Neural cell (in vitro differentiated cells): Measurements from ENCODE around the gene ANKRD2. TPM values are rescaled to one million over a fixed set of nuclear protein-coding genes. Genes with fewer than 3 reads are reported as not detected.

Experiments
- H2AFZ ChIP-seq: fragments of 200-600, 300-800 bp; sonication (generic), shearing (Covaris generic); 2 replicates; pipeline ENCODE4 v1.6.0; 2014; ENCODE audit warnings: low read depth, mild to moderate bottlenecking, antibody characterized with exemption, low read length, moderate library complexity
- H3F3A ChIP-seq: fragments of 200-600 bp; shearing (Covaris generic); 2 replicates; pipeline ENCODE4 v1.6.1; 2016; ENCODE audit warnings: mild to moderate bottlenecking, moderate library complexity, mixed read lengths, antibody characterized with exemption, low read length; ENCODE audit not compliant: insufficient read depth, poor library complexity, severe bottlenecking
- H3K27ac ChIP-seq: fragments of 200-600, 300-800 bp; sonication (generic), shearing (Covaris generic); 2 replicates; pipeline ENCODE4 v1.5.1; 2014; ENCODE audit warnings: mild to moderate bottlenecking, low read length, moderate library complexity
- H3K27me3 ChIP-seq: fragments of 300-800, 200-600 bp; sonication (generic), shearing (Covaris generic); 2 replicates; pipeline ENCODE4 v1.6.0; 2014; ENCODE audit warnings: mild to moderate bottlenecking, low read depth, low read length, moderate library complexity; ENCODE audit not compliant: insufficient read depth
- H3K36me3 ChIP-seq: fragments of 300-800, 200-600 bp; sonication (generic), shearing (Covaris generic); 2 replicates; pipeline ENCODE4 v1.5.1; 2014; ENCODE audit warnings: mild to moderate bottlenecking, antibody characterized with exemption, low read length, moderate library complexity; ENCODE audit not compliant: insufficient read depth
- H3K4me2 ChIP-seq: fragments of 300-800, 200-600 bp; sonication (generic), shearing (Covaris generic); 2 replicates; pipeline ENCODE4 v1.6.0; 2014; ENCODE audit warnings: mild to moderate bottlenecking, low read length
- H3K4me3 ChIP-seq: fragments of 300-800, 200-600 bp; sonication (generic), shearing (Covaris generic); 2 replicates; pipeline ENCODE4 v1.5.1; 2014; ENCODE audit warnings: mild to moderate bottlenecking, low read length, moderate library complexity
- H3K79me2 ChIP-seq: fragments of 200-600 bp; shearing (Covaris generic); replicated peaks from 2 replicates; pipeline ENCODE4 v1.6.0; 2014; ENCODE audit warnings: mild to moderate bottlenecking, low read length, moderate library complexity; ENCODE audit not compliant: insufficient read depth
- H3K9ac ChIP-seq: fragments of 300-800, 200-600 bp; sonication (generic), shearing (Covaris generic); 2 replicates; pipeline ENCODE4 v1.6.1; 2016; ENCODE audit warnings: mild to moderate bottlenecking, low read length, mixed read lengths
- H3K9me2 ChIP-seq: fragments of 200-600 bp; shearing (Covaris generic); 2 replicates; pipeline ENCODE4 v1.6.1; 2016; ENCODE audit warnings: mild to moderate bottlenecking, low read length, mixed read lengths; ENCODE audit not compliant: insufficient read depth
- H3K9me3 ChIP-seq: fragments of 200-600, 300-800 bp; sonication (generic), shearing (Covaris generic); 2 replicates; pipeline ENCODE4 v1.6.1; 2016; ENCODE audit warnings: mild to moderate bottlenecking, mixed run types, low read length, moderate library complexity, mixed read lengths
- H4K20me1 ChIP-seq: fragments of 200-600 bp; shearing (Covaris generic); 2 replicates; pipeline ENCODE4 v1.6.1; 2016; ENCODE audit warnings: mild to moderate bottlenecking, mixed run types; ENCODE audit not compliant: insufficient read depth
- EP300 ChIP-seq: fragments of 450-650 bp; conservative IDR thresholded peaks from 2 replicates; pipeline ENCODE4 v1.6.1; 2014; ENCODE audit warnings: antibody characterized with exemption, mild to moderate bottlenecking, moderate library complexity; ENCODE audit not compliant: poor library complexity, severe bottlenecking
- EZH2 ChIP-seq: fragments of 200-600, 300-800 bp; shearing (Covaris generic), sonication (generic); IDR thresholded peaks from 2 replicates; pipeline ENCODE4 v1.6.1; 2014; ENCODE audit warnings: antibody characterized with exemption, low read length, borderline replicate concordance, mild to moderate bottlenecking; ENCODE audit not compliant: insufficient read depth, poor library complexity, severe bottlenecking
- MXI1 ChIP-seq: fragments of 450-650 bp; conservative IDR thresholded peaks from 2 replicates; pipeline ENCODE4 v1.6.1; 2014; ENCODE audit warnings: antibody characterized with exemption, mild to moderate bottlenecking; ENCODE audit not compliant: poor library complexity, severe bottlenecking
- POLR2AphosphoS5 ChIP-seq: IDR thresholded peaks from 2 replicates; pipeline ENCODE4 v1.6.1; 2012
- RAD21 ChIP-seq: fragments of 450-650 bp; conservative IDR thresholded peaks from 2 replicates; pipeline ENCODE4 v1.6.1; 2014; ENCODE audit warnings: antibody characterized with exemption, mild to moderate bottlenecking, moderate library complexity
- SMC3 ChIP-seq: fragments of 450-650 bp; conservative IDR thresholded peaks from 2 replicates; pipeline ENCODE4 v1.6.1; 2014; ENCODE audit warnings: antibody characterized with exemption, mild to moderate bottlenecking, moderate library complexity; ENCODE audit not compliant: poor library complexity
- TAF1 ChIP-seq: IDR thresholded peaks from 2 replicates; pipeline ENCODE4 v1.6.1; 2012; ENCODE audit warnings: low read depth
- polyA plus RNA-seq: library from polyadenylated mRNA; depleted of rRNA; stranded (reverse); fragments of >200 nt; gene quantifications from 2 replicates; pipeline ENCODE4 v1.2.3, GENCODE V29; 2014
- TF ChIP-seq, protein P1 (sequence below): fragments of 450-650 bp; IDR thresholded peaks from 2 replicates; pipeline ENCODE4 v1.5.1; 2014; ENCODE audit warnings: antibody characterized with exemption, mild to moderate bottlenecking, moderate library complexity; ENCODE audit not compliant: poor library complexity, severe bottlenecking
- TF ChIP-seq, protein P2 (sequence below): IDR thresholded peaks from 2 replicates; pipeline ENCODE4 v1.6.1; 2012; ENCODE audit warnings: borderline replicate concordance

Gene ANKRD2
- polyA plus RNA-seq, 1 donor from 2014 or later, result not detected

DNA sequence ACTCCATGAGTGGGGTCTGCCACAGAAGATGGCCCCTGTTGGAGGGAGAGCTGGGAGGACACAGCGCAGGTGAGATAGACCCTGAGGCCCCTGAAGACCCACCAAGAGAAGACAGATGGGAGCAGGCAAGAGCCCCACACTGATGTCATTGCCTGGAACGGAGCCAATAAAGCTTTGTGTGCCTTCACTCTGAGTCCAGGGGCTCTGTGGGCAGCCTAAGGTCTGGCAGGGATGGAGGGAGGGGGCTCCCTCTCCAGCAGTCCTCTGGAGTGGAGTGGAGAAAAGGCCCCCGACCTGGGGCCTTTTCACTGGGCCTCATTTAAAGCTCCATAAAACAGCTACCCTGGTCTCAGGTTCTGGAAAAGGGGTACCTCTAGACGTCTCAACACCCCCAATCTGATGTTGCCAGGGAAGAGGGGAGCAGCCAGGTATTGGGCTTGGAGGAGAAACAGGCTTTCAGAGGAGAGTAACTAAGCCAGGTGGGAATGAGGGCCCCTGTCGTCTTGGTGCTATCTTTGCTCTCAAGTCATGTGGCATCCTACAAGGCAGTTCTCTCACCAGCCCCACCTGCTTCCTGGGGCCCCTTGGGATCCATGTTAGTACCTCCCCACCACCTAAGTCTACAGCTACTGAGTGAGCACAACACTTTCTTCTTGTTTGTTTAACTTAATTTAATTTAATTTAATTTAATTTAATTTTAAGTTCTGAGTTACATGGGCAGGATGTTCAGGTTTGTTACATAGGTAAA, 18.3 kb downstream of the ANKRD2 start:
- Histone ChIP-seq H3K36me3 (no peaks in the 10 kb centered on the region), H3K27ac (no peak overlapping the region), H3K4me2 (no peak overlapping the region), H3K9me2 (no peaks in the 10 kb centered on the region), H3K4me3 (no peak overlapping the region), H3K27me3 (no peaks in the 10 kb centered on the region), H3K9ac (no peak overlapping the region), H4K20me1 (no peaks in the 10 kb centered on the region), H3K9me3 (no peaks in the 10 kb centered on the region), H3K79me2 (no peaks in the 10 kb centered on the region), H2AFZ (no peak overlapping the region), H3F3A (no peaks in the 10 kb centered on the region)
- TF ChIP-seq SMC3 (no peak), RAD21 (no peak), MXI1 (no peak), EZH2 (no peak), TAF1 (no peak), POLR2AphosphoS5 (no peak), EP300 (no peak)
- TF ChIP-seq, protein P1, sequence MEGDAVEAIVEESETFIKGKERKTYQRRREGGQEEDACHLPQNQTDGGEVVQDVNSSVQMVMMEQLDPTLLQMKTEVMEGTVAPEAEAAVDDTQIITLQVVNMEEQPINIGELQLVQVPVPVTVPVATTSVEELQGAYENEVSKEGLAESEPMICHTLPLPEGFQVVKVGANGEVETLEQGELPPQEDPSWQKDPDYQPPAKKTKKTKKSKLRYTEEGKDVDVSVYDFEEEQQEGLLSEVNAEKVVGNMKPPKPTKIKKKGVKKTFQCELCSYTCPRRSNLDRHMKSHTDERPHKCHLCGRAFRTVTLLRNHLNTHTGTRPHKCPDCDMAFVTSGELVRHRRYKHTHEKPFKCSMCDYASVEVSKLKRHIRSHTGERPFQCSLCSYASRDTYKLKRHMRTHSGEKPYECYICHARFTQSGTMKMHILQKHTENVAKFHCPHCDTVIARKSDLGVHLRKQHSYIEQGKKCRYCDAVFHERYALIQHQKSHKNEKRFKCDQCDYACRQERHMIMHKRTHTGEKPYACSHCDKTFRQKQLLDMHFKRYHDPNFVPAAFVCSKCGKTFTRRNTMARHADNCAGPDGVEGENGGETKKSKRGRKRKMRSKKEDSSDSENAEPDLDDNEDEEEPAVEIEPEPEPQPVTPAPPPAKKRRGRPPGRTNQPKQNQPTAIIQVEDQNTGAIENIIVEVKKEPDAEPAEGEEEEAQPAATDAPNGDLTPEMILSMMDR, result no peak
- TF ChIP-seq, protein P2, sequence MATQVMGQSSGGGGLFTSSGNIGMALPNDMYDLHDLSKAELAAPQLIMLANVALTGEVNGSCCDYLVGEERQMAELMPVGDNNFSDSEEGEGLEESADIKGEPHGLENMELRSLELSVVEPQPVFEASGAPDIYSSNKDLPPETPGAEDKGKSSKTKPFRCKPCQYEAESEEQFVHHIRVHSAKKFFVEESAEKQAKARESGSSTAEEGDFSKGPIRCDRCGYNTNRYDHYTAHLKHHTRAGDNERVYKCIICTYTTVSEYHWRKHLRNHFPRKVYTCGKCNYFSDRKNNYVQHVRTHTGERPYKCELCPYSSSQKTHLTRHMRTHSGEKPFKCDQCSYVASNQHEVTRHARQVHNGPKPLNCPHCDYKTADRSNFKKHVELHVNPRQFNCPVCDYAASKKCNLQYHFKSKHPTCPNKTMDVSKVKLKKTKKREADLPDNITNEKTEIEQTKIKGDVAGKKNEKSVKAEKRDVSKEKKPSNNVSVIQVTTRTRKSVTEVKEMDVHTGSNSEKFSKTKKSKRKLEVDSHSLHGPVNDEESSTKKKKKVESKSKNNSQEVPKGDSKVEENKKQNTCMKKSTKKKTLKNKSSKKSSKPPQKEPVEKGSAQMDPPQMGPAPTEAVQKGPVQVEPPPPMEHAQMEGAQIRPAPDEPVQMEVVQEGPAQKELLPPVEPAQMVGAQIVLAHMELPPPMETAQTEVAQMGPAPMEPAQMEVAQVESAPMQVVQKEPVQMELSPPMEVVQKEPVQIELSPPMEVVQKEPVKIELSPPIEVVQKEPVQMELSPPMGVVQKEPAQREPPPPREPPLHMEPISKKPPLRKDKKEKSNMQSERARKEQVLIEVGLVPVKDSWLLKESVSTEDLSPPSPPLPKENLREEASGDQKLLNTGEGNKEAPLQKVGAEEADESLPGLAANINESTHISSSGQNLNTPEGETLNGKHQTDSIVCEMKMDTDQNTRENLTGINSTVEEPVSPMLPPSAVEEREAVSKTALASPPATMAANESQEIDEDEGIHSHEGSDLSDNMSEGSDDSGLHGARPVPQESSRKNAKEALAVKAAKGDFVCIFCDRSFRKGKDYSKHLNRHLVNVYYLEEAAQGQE, result no peak

DNA sequence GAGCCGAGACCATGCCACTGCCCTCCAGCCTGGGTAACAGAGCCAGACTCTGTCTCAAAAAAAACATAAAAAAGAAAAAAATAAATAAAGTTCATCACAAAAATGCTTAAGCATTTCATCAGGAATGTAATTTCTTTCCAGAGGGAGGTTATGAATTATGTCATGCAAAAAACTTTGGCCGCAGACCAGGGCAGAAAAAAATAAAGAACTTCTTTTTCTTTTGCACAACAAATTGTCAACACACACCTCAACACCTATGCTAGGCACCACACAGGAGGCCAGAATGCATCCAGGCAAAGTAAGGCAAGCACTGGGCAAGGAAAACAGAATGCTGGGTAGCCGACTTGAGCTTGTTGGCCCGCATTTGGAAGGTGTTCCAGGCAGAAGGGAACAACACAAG, 20.8 kb downstream of the ANKRD2 start:
- Histone ChIP-seq H3F3A (no peaks in the 10 kb centered on the region), H3K27me3 (no peaks in the 10 kb centered on the region), H2AFZ (no peak overlapping the region), H3K4me2 (no peak overlapping the region), H3K27ac (no peak overlapping the region), H3K36me3 (no peaks in the 10 kb centered on the region), H3K9me2 (no peaks in the 10 kb centered on the region), H3K9me3 (no peaks in the 10 kb centered on the region), H3K9ac (no peak overlapping the region), H3K4me3 (no peak overlapping the region), H3K79me2 (no peaks in the 10 kb centered on the region), H4K20me1 (no peaks in the 10 kb centered on the region)
- TF ChIP-seq POLR2AphosphoS5 (no peak), RAD21 (no peak)
- TF ChIP-seq, protein P2, result no peak
- TF ChIP-seq, protein P1, result no peak
